ENCODE data around the gene DLG2.

DLG2 gene

GRCh38 chr11:83663988-83664387, 1963.2 kb downstream of the DLG2 start:
- TF ChIP-seq CTCF (IDR thresholded peaks at IDR 0.05; ENCODE audit: low read depth, low read length): no peak
- DNase-seq (ENCODE audit: low read depth in 2 of 2): no peak
- no peak overlapping the region for H3K4me3 ChIP-seq (replicated peaks in 1 of 2; ENCODE audit: low read depth in 2 of 2, low read length in 2 of 2)

- TF ChIP-seq CTCF (IDR thresholded peaks at IDR 0.05; ENCODE audit: low read depth, low read length): no peak
- no peak overlapping the region for H3K4me3 ChIP-seq (replicated peaks in 1 of 2; ENCODE audit: low read depth in 2 of 2, low read length in 2 of 2)
- DNase-seq (ENCODE audit: low read depth in 2 of 2): no peak
These were observed 1963.7 kb downstream of the DLG2 start for GRCh38 chr11:83663446-83663845.

GRCh38 chr11:83662494-83662893, 1964.7 kb downstream of the DLG2 start:
- H3K4me3 ChIP-seq (replicated peaks in 1 of 2; ENCODE audit: low read depth in 2 of 2, low read length in 2 of 2): no peak overlapping the region
- TF ChIP-seq CTCF (IDR thresholded peaks at IDR 0.05; ENCODE audit: low read depth, low read length): no peak
- DNase-seq (ENCODE audit: low read depth in 2 of 2): no peak

GRCh38 chr11:83661491-83662350, 1965.4 kb downstream of the DLG2 start:
- DNase-seq (ENCODE audit: low read depth in 2 of 2): no peak
- no peak overlapping the region for H3K4me3 ChIP-seq (replicated peaks in 1 of 2; ENCODE audit: low read depth in 2 of 2, low read length in 2 of 2)
- no peak for TF ChIP-seq CTCF (IDR thresholded peaks at IDR 0.05; ENCODE audit: low read depth, low read length)

- no peak overlapping the region for H3K4me3 ChIP-seq (replicated peaks in 1 of 2; ENCODE audit: low read depth in 2 of 2, low read length in 2 of 2)
- no peak for TF ChIP-seq CTCF (IDR thresholded peaks at IDR 0.05; ENCODE audit: low read depth, low read length)
These were observed 1967.7 kb downstream of the DLG2 start for GRCh38 chr11:83659466-83659865.

GRCh38 chr11:83656796-83657330, 1970.3 kb downstream of the DLG2 start:
- H3K4me3 ChIP-seq (replicated peaks in 1 of 2; ENCODE audit: low read depth in 2 of 2, low read length in 2 of 2): no peak overlapping the region
- no peak for DNase-seq (ENCODE audit: low read depth in 2 of 2)
- no peak for TF ChIP-seq CTCF (IDR thresholded peaks at IDR 0.05; ENCODE audit: low read depth, low read length)

More at GRCh38 chr11:83659466-83659865, 1967.7 kb downstream of the DLG2 start:
- no peak for DNase-seq (ENCODE audit: low read depth in 2 of 2)
